HCT116 (cell line): Measurements from ENCODE around the gene TMEM175. TPM values are rescaled to one million over a fixed set of nuclear protein-coding genes. Genes with fewer than 3 reads are reported as not detected.
"Not testable (repeated sequence)": the region's sequence is repeated elsewhere in the genome, so short reads cannot be mapped to it uniquely, and the experiment has no call there.

Source experiments
- ATAC-seq: fragments of 200-7000 bp; cut with Tn5 transposase; 2 replicates; pipeline ENCODE4 v1.9.1; 2020; ENCODE audit warnings: mild to moderate bottlenecking, moderate library complexity
- BruUV-seq: library from RNA; stranded (reverse); fragments of 400-500 nt; replicated peaks from 2 replicates; lab custom pipeline; 2021; lab: Mats Ljungman, UMichigan
- CTCF ChIA-PET: fragments of 300-600 bp; sonication (Branson Sonifier 250); formaldehyde crosslinking; loops from one replicate; lab custom pipeline; 2021; ENCODE audit warnings: antibody characterized with exemption; lab: Charles Lee
- POLR2A ChIA-PET: fragments of 300-600, 350-600 bp; sonication (Branson Sonifier 250); formaldehyde crosslinking; loops from one replicate; lab custom pipeline; 2021; ENCODE audit warnings: antibody characterized with exemption; lab: Charles Lee
- RAD21 ChIA-PET, 2 experiments: fragments of 300-600 bp; sonication (Branson Sonifier 250); formaldehyde crosslinking; loops; one replicate each; lab custom pipeline; 2023; ENCODE audit warnings: low total read pairs in 2 of 2; ENCODE audit not compliant: uncharacterized antibody in 2 of 2, unreplicated experiment in 2 of 2, low non-redundant PET in 1 of 2; lab: Charles Lee
- DNase-seq: peaks from one replicate; pipeline ENCODE4 v3.0.0-alpha.2; 2010; ENCODE audit warnings: low read depth, low spot score
- H2AFZ ChIP-seq: fragments of 200-600 bp; shearing (Covaris generic), sonication (generic); 2 replicates; pipeline ENCODE4 v1.6.1; 2017; ENCODE audit warnings: low read depth, mixed run types, mixed read lengths, antibody characterized with exemption, low read length; ENCODE audit not compliant: poor library complexity, severe bottlenecking
- H3K27ac ChIP-seq: 2 replicates; pipeline ENCODE4 v1.5.1; 2012; ENCODE audit warnings: low read depth, low read length
- H3K27me3 ChIP-seq: fragments of 200-600 bp; sonication (generic); 2 replicates; pipeline ENCODE4 v1.6.1; 2016; ENCODE audit warnings: mixed run types, low read length, mixed read lengths; ENCODE audit not compliant: insufficient read depth
- H3K36me3 ChIP-seq, 2 experiments: fragments of 200-500 bp in 1 of 2; fragments of 200-600 bp in 1 of 2; sonication (Bioruptor generic) in 1 of 2; sonication (generic) in 1 of 2; 2 replicates each; pipeline versions ENCODE4 v1.5.1 to v1.6.1; 2014 to 2016; ENCODE audit warnings: low read length in 2 of 2, inconsistent platforms in 1 of 2, mixed read lengths in 1 of 2, mixed run types in 1 of 2; ENCODE audit not compliant: insufficient read depth in 2 of 2, control insufficient read depth in 1 of 2
- H3K4me1 ChIP-seq, 2 experiments: fragments of 200-600 bp in 1 of 2; sonication (generic) in 1 of 2; 2 replicates each; pipeline versions ENCODE4 v1.5.1 to v1.6.1; 2012 to 2017; ENCODE audit warnings: low read length in 2 of 2, inconsistent platforms in 1 of 2, mild to moderate bottlenecking in 1 of 2, mixed read lengths in 1 of 2, mixed run types in 1 of 2, moderate library complexity in 1 of 2; ENCODE audit not compliant: insufficient read depth in 2 of 2, control insufficient read depth in 1 of 2
- H3K4me2 ChIP-seq: fragments of 200-600 bp; sonication (generic); 2 replicates; pipeline ENCODE4 v1.6.1; 2017; ENCODE audit warnings: mixed run types, low read length, mixed read lengths
- H3K4me3 ChIP-seq, 2 experiments: fragments of 200-600 bp in 1 of 2; sonication (generic) in 1 of 2; replicated peaks in 1 of 2; 2 replicates each; pipeline ENCODE4 v1.5.1; 2011 to 2016; ENCODE audit warnings: low read length in 2 of 2, control low read depth in 1 of 2, low read depth in 1 of 2, mild to moderate bottlenecking in 1 of 2, mixed read lengths in 1 of 2, mixed run types in 1 of 2
- H3K79me2 ChIP-seq: fragments of 200-600 bp; sonication (generic); 2 replicates; pipeline ENCODE4 v1.6.1; 2017; ENCODE audit warnings: mild to moderate bottlenecking, mixed run types, low read length, moderate library complexity, mixed read lengths; ENCODE audit not compliant: insufficient read depth
- H3K9ac ChIP-seq: fragments of 200-600 bp; sonication (generic); 2 replicates; pipeline ENCODE4 v1.6.1; 2016; ENCODE audit warnings: low read length, mixed read lengths
- H3K9me2 ChIP-seq: fragments of 200-600 bp; sonication (generic), shearing (Covaris generic); 2 replicates; pipeline ENCODE4 v1.6.1; 2017; ENCODE audit warnings: mixed run types, mild to moderate bottlenecking, moderate library complexity; ENCODE audit not compliant: insufficient read depth
- H3K9me3 ChIP-seq, 2 experiments: fragments of 200-500 bp in 1 of 2; fragments of 200-600 bp in 1 of 2; sonication (Bioruptor generic) in 1 of 2; sonication (generic) in 1 of 2; 2 replicates each; pipeline ENCODE4 v1.6.1; 2014 to 2017; ENCODE audit warnings: low read length in 2 of 2, mixed read lengths in 2 of 2, inconsistent platforms in 1 of 2, low read depth in 1 of 2, mild to moderate bottlenecking in 1 of 2, mixed run types in 1 of 2, moderate library complexity in 1 of 2; ENCODE audit not compliant: control insufficient read depth in 1 of 2, insufficient read depth in 1 of 2
- H4K20me1 ChIP-seq: fragments of 200-600 bp; sonication (generic), shearing (Covaris generic); 2 replicates; pipeline ENCODE4 v1.6.1; 2017; ENCODE audit warnings: mixed run types, mild to moderate bottlenecking, moderate library complexity; ENCODE audit not compliant: insufficient read depth
- ATF3 ChIP-seq: IDR thresholded peaks from 2 replicates; pipeline ENCODE4 v1.6.1; 2012
- CEBPB ChIP-seq: IDR thresholded peaks from 2 replicates; pipeline ENCODE4 v1.6.1; 2012; ENCODE audit warnings: low read depth
- CTCF ChIP-seq, 3 experiments: fragments of 200-600 bp in 1 of 3; sonication (generic) in 1 of 3; IDR thresholded peaks in 2 of 3; conservative IDR thresholded peaks in 1 of 3; 2 replicates each; pipeline ENCODE4 v1.5.1; 2012 to 2017; ENCODE audit warnings: low read depth in 2 of 3, low read length in 2 of 3, antibody characterized with exemption in 1 of 3, borderline replicate concordance in 1 of 3, control low read depth in 1 of 3, mild to moderate bottlenecking in 1 of 3, mixed read lengths in 1 of 3, mixed run types in 1 of 3, moderate library complexity in 1 of 3; ENCODE audit not compliant: insufficient read depth in 1 of 3
- EZH2phosphoT487 ChIP-seq: fragments of 200-600 bp; IDR thresholded peaks from 2 replicates; pipeline ENCODE4 v1.6.1; 2018; ENCODE audit warnings: antibody characterized with exemption, borderline replicate concordance
- MAX ChIP-seq: IDR thresholded peaks from 2 replicates; pipeline ENCODE4 v1.6.1; 2012
- POLR2A ChIP-seq: IDR thresholded peaks from 2 replicates; pipeline ENCODE4 v1.7.0; 2011; ENCODE audit warnings: borderline replicate concordance; ENCODE audit not compliant: insufficient read depth, insufficient read length; ENCODE audit errors: extremely low read depth
- POLR2AphosphoS5 ChIP-seq: IDR thresholded peaks from 2 replicates; pipeline ENCODE4 v1.6.1; 2011; ENCODE audit warnings: mild to moderate bottlenecking, low read depth, low read length, moderate library complexity
- SRF ChIP-seq: IDR thresholded peaks from 2 replicates; pipeline ENCODE4 v1.6.1; 2012; ENCODE audit warnings: low read depth
- ZNF274 ChIP-seq: fragments of 200-500 bp; sonication (Bioruptor generic); IDR thresholded peaks from 2 replicates; pipeline ENCODE4 v1.6.1; 2014; ENCODE audit warnings: mild to moderate bottlenecking, low read depth, low read length, inconsistent platforms
- intact Hi-C: fragments of 100-400 bp; cut with micrococcal nuclease; formaldehyde crosslinking; loops from 2 replicates; pipeline ENCODE4 v1.10.0; 2022
- total RNA-seq: library from RNA; stranded (reverse); gene quantifications from one replicate; pipeline ENCODE4 v1.2.1, GENCODE V29; 2021; ENCODE audit not compliant: unreplicated experiment

Gene TMEM175
- total RNA-seq, 1 experiment from 2014 or later: 17.5 TPM

GRCh38 chr4:918591-918990 is 13.7 kb upstream of the TMEM175 start:
- RAD21 ChIA-PET, H3K27ac ChIP-seq, H4K20me1 ChIP-seq, H3K27me3 ChIP-seq, H2AFZ ChIP-seq, ATAC-seq, BruUV-seq, H3K4me2 ChIP-seq, H3K4me1 ChIP-seq, POLR2A ChIA-PET, CTCF ChIA-PET, DNase-seq, H3K9me3 ChIP-seq, H3K36me3 ChIP-seq, H3K9ac ChIP-seq, H3K9me2 ChIP-seq, H3K4me3 ChIP-seq: not testable (repeated sequence)
- intact Hi-C loops: loop anchor here (10.0 kb wide), 1 partner anchor 74 kb away; no protein-coding TSS in a partner anchor
- peaks cover 93% of the 10 kb centered on the region for H3K79me2 ChIP-seq

GRCh38 chr4:919004-919680 is 13.1 kb upstream of the TMEM175 start:
- BruUV-seq, H3K4me3 ChIP-seq, H3K27ac ChIP-seq, H4K20me1 ChIP-seq, ATAC-seq, H2AFZ ChIP-seq, RAD21 ChIA-PET, H3K27me3 ChIP-seq, CTCF ChIA-PET, H3K36me3 ChIP-seq, H3K9me3 ChIP-seq, H3K9ac ChIP-seq, POLR2A ChIA-PET, DNase-seq, H3K4me1 ChIP-seq, H3K4me2 ChIP-seq, H3K9me2 ChIP-seq: not testable (repeated sequence)
- peaks cover 98% of the 10 kb centered on the region for H3K79me2 ChIP-seq
- intact Hi-C loops: loop anchor here (10.0 kb wide), 1 partner anchor 74 kb away; no protein-coding TSS in a partner anchor

- no peak overlapping the region for H3K9ac ChIP-seq
- ATAC-seq (no peak), DNase-seq (no peak)
- POLR2A ChIA-PET: no interaction called here
- H3K79me2 ChIP-seq: peaks cover 97% of the 10 kb centered on the region
- H2AFZ ChIP-seq: no peak overlapping the region
- no peaks in the 10 kb centered on the region for H3K27me3 ChIP-seq
- H3K4me2 ChIP-seq: no peak overlapping the region
- BruUV-seq: no TSS peak
- H3K27ac ChIP-seq: no peak overlapping the region
- no peaks in the 10 kb centered on the region for H3K36me3 ChIP-seq
- no peak overlapping the region for H3K4me3 ChIP-seq
- H3K9me3 ChIP-seq: no peaks in the 10 kb centered on the region
- H3K9me2 ChIP-seq: no peaks in the 10 kb centered on the region
- RAD21 ChIA-PET: no interaction called here
- intact Hi-C loops: no loop called here
- CTCF ChIA-PET: no interaction called here
- TF ChIP-seq MAX (no peak), POLR2A (no peak), POLR2AphosphoS5 (no peak), ZNF274 (no peak), EZH2phosphoT487 (no peak), SRF (no peak), CTCF (IDR thresholded peaks at IDR 0.05 in 2 of 3, conservative IDR thresholded peaks at IDR 0.05 in 1 of 3; ENCODE audit: borderline replicate concordance in 1 of 3, insufficient read depth in 1 of 3, low read depth in 2 of 3, low read length in 2 of 3) (no peak), ATF3 (no peak), CEBPB (no peak)
- no peaks in the 10 kb centered on the region for H4K20me1 ChIP-seq
- H3K4me1 ChIP-seq: no peaks in the 10 kb centered on the region
Measured at GRCh38 chr4:921830-922331, 10.4 kb upstream of the TMEM175 start.
